Left lobe of liver (tissue), 2 donors: Measurements from ENCODE around the gene RFXANK. TPM values are rescaled to one million over a fixed set of nuclear protein-coding genes. Genes with fewer than 3 reads are reported as not detected.
"Not testable (repeated sequence)": the region's sequence is repeated elsewhere in the genome, so short reads cannot be mapped to it uniquely, and the experiment has no call there.

ENCODE experiments used
- ATAC-seq: fragments of 200-7000 bp; cut with Tn5 transposase; one replicate; pipeline ENCODE4 v1.9.1; 2020; ENCODE audit warnings: mild to moderate bottlenecking, moderate library complexity
- DNase-seq: peaks from one replicate; pipeline ENCODE4 v3.0.0-alpha.2; 2020; ENCODE audit warnings: low spot score
- total RNA-seq: library from RNA; stranded (reverse); gene quantifications from one replicate; pipeline ENCODE4 v1.2.1, GENCODE V29; 2021
- donor health status: DM: no; HTN: no; CAD: no; lungs with moderate emphysema.
- donor health status: DM: no; HTN: yes; CAD: no.

The RFXANK gene
- total RNA-seq, 1 donor from 2014 or later = 20.8 TPM

DNA sequence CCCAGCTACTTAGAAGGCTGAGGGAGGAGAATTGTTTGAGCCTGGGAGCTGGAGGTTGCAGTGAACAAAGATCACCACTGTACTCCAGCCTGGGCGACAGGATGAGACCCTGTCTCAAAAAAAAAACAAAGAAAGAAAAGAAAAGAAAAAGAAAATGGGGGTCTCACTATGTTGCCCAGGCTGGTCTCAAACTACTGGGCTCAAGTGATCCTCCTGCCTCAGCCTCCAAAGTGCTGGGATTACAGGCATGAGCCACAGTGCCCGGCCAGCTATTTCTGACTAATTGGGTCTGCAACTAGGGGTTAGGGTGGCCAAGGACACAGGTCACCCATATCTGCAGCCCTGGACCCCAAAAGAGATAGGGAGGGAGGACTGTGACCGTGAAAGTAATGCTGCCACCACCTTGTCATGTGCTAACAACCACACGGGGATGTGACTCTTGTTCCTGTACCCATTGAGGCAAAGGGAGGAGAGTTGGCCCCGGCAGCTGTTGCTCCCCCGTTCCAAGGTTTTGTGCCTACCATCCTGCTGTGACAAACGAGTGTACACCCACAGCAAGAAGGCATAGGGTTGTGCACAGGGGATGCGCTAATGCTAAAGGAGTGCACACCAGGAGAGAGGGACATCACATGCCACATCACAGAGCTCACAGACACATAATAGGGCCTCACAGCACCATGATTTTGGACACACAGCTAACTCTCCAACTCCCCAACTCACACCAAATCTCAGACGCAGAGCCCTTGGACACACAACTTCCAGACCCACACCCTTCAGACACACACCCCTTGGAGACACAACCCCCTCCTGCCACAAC is 22.6 kb upstream of the RFXANK start:
- ATAC-seq (no peak), DNase-seq (no peak)

GRCh38 chr19:19170053-19170872 is 21.8 kb upstream of the RFXANK start, which contains the start of gene MEF2B:
TSS of gene MEF2B (minus strand) at chr19:19170263. CDS start at chr19:19150735, 19,528 bp downstream.
- peak; percentile 69 for DNase-seq

DNA sequence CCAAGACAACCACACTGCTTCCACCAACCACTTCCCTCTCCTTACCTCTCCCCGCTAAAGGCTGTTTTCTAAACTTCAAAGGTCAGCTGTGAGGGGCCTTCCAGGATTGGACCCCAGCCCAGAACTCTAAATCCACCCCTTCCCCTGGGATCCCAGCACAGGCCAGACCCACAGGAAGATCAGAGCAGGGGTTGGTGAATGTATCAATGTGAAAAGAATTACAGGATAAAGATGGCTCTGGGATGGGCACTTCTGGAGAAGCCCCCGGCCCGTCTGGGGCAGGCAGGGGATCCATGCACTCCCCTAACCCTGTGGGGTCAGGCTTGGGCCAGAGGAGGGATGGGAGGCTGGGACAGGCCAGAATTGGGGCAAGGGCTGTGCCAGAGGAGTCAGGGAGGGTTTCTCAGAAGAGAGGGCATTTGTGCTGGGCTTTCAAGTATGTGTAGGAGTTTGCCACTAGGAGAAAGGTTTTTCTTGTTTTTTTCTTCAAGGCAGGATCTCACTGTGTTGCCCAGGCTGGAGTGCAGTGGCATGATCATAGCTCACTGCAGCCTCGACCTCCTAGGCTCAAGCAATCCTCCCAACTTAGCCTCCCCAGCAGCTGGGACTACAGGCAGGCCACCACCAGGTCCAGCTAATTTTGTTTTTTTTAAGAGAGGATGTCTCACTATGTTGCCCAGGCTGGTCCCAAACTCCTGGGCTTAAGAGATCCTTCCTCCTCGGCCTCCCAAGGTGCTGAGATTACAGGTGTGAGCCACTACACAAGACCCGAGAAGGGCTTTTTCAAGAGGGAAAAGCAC is 21.0 kb upstream of the RFXANK start:
- no peak for ATAC-seq
- DNase-seq = no peak

More at GRCh38 chr19:19170053-19170872, 21.8 kb upstream of the RFXANK start, which contains the start of gene MEF2B:
- ATAC-seq = peak; percentile 82

- no peak for DNase-seq
Measured at GRCh38 chr19:19171821-19172532, 20.1 kb upstream of the RFXANK start.

DNA sequence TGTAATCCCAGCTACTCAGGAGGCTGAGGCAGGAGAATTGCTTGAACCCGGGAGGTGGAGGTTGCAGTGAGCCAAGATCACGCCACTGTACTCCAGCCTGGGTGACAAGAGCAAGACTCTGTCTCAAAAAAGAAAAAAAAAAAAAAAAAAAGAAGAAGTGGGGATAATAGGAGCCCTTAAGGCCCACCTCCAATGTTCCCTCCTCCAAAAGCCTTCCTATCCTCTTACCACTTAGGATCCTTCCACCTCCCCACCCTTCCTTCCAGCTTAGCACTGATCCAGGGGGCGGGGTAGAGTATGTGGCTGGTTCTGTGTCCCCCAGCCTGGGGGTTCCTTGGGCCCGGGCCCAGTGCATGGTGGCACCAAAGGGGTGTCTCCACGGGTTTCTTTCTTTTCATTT is 18.8 kb upstream of the RFXANK start:
- DNase-seq, ATAC-seq: not testable (repeated sequence)

More at GRCh38 chr19:19171821-19172532, 20.1 kb upstream of the RFXANK start:
- ATAC-seq = peak; percentile 56

GRCh38 chr19:19176950-19177349 is 15.1 kb upstream of the RFXANK start:
- DNase-seq (no peak), ATAC-seq (no peak)

DNA sequence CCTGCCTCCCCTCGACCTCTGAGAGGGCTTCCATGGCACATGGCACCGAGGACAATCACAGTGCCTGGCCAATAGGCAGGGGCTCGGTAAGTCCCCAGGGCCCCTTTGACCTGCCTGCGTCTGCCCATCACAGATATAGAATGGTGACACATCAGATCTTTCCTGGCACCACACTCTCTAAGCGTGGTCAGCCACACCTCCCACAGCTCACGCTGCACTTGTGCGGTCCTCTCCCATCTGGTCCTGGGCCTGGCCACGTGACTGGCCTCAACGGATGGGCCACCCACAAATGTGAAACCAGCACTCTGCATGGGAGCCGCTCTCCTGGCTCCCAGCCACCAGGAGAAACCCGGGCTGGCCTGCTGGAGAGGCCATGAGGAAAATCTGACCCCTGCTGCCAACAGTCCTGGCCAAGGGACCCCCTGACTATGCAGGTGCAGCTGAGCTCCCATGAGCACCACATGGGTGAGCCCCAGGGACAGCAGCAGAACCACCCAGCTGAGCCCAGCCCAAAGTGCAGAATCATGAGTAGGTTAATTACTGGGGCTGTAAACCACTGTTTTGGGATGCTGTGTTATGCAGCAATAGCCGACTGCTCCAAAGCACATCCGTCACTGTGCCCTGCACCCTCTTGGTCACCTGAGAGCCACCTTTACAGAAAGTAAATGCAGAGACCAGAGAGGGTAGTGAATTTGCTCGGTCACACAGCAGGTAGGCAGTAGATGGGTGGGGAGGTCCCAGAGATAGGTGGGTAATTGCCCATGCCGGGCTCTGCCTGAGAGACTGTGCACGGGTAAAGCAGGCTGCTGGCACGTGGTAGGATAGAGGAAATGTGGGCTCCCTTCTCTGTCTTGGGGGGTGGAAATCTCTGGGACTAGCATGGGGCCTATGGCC is 12.3 kb upstream of the RFXANK start:
- ATAC-seq (no peak), DNase-seq (no peak)

- DNase-seq = no peak
- ATAC-seq = no peak
Measured at GRCh38 chr19:19181488-19181998, 10.5 kb upstream of the RFXANK start.

- DNase-seq = no peak
- ATAC-seq = peak; percentile 90
Measured at GRCh38 chr19:19185853-19186740, 6.0 kb upstream of the RFXANK start.

DNA sequence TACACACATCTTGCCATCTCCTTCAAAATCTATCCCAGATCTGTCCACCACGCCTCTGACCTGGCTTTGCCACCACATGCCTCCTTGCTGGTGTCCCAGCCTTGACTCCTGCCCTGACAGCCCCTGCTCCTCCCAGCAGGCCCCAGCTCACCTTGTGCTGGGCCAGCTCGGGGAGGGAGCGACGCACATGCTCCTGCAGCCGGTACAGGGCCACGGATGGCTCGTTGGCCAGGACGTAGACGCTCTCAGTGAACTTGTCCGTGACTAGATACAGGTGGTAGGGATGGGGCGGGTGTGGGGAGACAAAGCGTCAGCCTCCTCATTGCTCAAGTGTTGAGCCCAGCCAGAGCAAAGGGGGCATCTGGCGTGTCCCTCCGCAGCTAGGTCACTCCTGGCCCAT is 5.3 kb upstream of the RFXANK start:
- no peak for ATAC-seq
- no peak for DNase-seq

DNA sequence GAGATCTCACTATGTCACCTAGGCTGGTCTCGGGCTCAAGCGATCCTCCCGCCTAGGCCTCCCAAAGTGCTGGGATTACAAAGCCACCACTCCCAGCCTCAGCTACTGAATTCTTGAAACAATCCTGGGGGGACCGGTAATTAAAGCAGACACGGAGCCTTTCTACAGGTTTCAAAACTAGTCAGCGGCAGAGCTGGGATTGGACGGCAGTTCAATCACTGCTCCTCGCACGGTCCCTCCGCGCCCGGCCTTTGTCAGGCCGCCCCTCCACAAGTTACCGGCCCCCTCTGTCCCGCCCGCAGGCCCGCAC is 335 bp upstream of the RFXANK start:
- no peak for DNase-seq
- no peak for ATAC-seq

DNA sequence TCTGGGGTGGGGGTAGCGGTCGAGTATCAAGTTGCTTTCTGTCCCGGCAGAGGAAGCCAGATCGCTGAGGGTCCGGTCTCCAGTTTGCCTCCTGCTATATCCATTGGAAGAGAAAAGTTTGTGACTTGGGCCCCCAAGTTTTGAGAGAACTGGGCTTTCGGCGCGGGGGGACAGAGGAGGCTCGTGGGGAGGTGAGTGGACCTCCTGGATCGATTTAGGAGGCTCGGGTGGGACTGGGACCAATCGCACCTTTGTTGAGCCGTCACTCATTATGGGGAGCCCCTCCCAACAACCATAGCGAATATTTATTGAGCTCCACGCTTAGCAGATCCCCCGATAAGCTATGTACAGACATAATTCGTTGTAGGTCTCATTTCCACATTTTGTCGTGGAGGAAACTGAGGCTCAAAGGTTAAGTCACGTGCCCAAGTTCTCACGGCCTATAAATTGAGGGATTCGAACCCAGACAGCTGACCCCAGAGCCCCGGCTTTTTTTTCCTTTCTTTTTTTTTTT is 909 bp downstream of the RFXANK start:
- DNase-seq (no peak), ATAC-seq (no peak)

DNA sequence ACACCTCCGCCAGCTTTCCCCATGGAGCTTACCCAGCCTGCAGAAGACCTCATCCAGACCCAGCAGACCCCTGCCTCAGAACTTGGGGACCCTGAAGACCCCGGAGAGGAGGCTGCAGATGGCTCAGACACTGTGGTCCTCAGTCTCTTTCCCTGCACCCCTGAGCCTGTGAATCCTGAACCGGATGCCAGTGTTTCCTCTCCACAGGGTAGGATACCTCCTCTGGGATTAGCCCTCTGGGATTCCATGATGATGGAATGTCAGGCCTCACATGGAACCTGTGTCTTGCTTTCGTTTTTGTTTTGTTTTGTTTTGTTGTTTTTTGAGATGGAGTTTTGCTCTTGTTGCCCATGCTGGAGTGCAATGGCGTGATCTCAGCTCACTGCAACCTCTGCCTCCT is 1.9 kb downstream of the RFXANK start:
- DNase-seq (no peak), ATAC-seq (no peak)

GRCh38 chr19:19201697-19202630 is 9.9 kb downstream of the RFXANK start:
- DNase-seq (no peak), ATAC-seq (no peak)

GRCh38 chr19:19202707-19203011 is 10.6 kb downstream of the RFXANK start:
- DNase-seq (no peak), ATAC-seq (no peak)

GRCh38 chr19:19203012-19203856 is 11.2 kb downstream of the RFXANK start, which contains the start of gene NR2C2AP:
TSS of gene NR2C2AP (minus strand) at chr19:19203414. CDS start at chr19:19203060, 354 bp downstream.
- ATAC-seq (peak; percentile 94), DNase-seq (peak; percentile 95)
